Measurements from ENCODE around the gene PHYHIPL.
"Not testable (repeated sequence)": the region's sequence is repeated elsewhere in the genome, so short reads cannot be mapped to it uniquely, and the experiment has no call there.

PHYHIPL gene

GRCh38 chr10:59234816-59235429, 58.5 kb downstream of the PHYHIPL start:
- peak; percentile 58 for TF ChIP-seq CTCF (IDR thresholded peaks at IDR 0.05; ENCODE audit: low read depth, low read length)
- DNase-seq (ENCODE audit: low read depth in 2 of 2), result peak; percentile 67 to 68
- no peak overlapping the region for H3K4me3 ChIP-seq (replicated peaks in 1 of 2; ENCODE audit: low read depth in 2 of 2, low read length in 2 of 2)

- TF ChIP-seq CTCF (IDR thresholded peaks at IDR 0.05; ENCODE audit: low read depth, low read length), result no peak
- H3K4me3 ChIP-seq (replicated peaks in 1 of 2; ENCODE audit: low read depth in 2 of 2, low read length in 2 of 2), result no peak overlapping the region
- no peak for DNase-seq (ENCODE audit: low read depth in 2 of 2)
Observed at GRCh38 chr10:59236064-59236697, 59.7 kb downstream of the PHYHIPL start.

GRCh38 chr10:59237775-59238174, 61.3 kb downstream of the PHYHIPL start:
- TF ChIP-seq CTCF (IDR thresholded peaks at IDR 0.05; ENCODE audit: low read depth, low read length), result no peak
- H3K4me3 ChIP-seq (replicated peaks in 1 of 2; ENCODE audit: low read depth in 2 of 2, low read length in 2 of 2), result no peak overlapping the region
- DNase-seq (ENCODE audit: low read depth in 2 of 2), result no peak

DNA sequence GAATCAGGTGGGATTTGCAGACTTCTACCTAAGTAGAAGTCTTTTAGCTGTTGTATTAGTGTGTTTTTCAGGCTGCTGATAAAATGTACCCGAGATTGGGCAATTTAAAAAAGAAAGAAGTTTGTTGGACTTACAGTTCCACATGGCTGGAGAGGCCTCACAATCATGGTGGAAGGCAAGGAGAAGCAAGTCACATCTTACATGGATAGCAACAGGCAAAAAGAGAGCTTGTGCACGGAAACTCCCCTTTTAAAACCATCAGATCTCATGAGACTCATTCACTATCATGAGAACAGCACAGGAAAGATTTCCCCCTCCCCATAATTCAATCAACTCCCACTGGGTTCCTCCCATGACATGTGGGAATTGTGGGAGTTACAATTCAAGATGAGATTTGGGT, 62.7 kb downstream of the PHYHIPL start:
- H3K4me3 ChIP-seq (replicated peaks in 1 of 2; ENCODE audit: low read depth in 2 of 2, low read length in 2 of 2); DNase-seq (ENCODE audit: low read depth in 2 of 2): not testable (repeated sequence)

GRCh38 chr10:59240582-59241183, 64.2 kb downstream of the PHYHIPL start:
- TF ChIP-seq CTCF (IDR thresholded peaks at IDR 0.05; ENCODE audit: low read depth, low read length), result peak; percentile 24
- peak; percentile 70 for DNase-seq (ENCODE audit: low read depth in 2 of 2)
- no peak overlapping the region for H3K4me3 ChIP-seq (replicated peaks in 1 of 2; ENCODE audit: low read depth in 2 of 2, low read length in 2 of 2)

GRCh38 chr10:59242057-59242456, 65.6 kb downstream of the PHYHIPL start:
- DNase-seq (ENCODE audit: low read depth in 2 of 2), result no peak
- TF ChIP-seq CTCF (IDR thresholded peaks at IDR 0.05; ENCODE audit: low read depth, low read length), result no peak
- H3K4me3 ChIP-seq (replicated peaks in 1 of 2; ENCODE audit: low read depth in 2 of 2, low read length in 2 of 2), result no peak overlapping the region

- H3K4me3 ChIP-seq (replicated peaks in 1 of 2; ENCODE audit: low read depth in 2 of 2, low read length in 2 of 2), result no peak overlapping the region
- TF ChIP-seq CTCF (IDR thresholded peaks at IDR 0.05; ENCODE audit: low read depth, low read length), result no peak
- no peak for DNase-seq (ENCODE audit: low read depth in 2 of 2)
Observed at GRCh38 chr10:59242991-59243390, 66.5 kb downstream of the PHYHIPL start.
